ENCODE measurements around the gene RRP9. TPM values are rescaled to one million over a fixed set of nuclear protein-coding genes. Genes with fewer than 3 reads are reported as not detected.

RRP9 gene
- polyA plus RNA-seq, 1 donor from 2014 or later: 26.8 TPM

GRCh38 chr3:51894939-51895338 lies 46.8 kb downstream of the RRP9 start:
- Histone ChIP-seq H3K4me2 (ENCODE audit: low read length) (no peak overlapping the region), H3K9me3 (ENCODE audit: low read length) (no peaks in the 10 kb centered on the region), H3K4me3 (ENCODE audit: low read length) (no peak overlapping the region), H3K27ac (ENCODE audit: low read length) (no peak overlapping the region), H3K9ac (ENCODE audit: low read length) (no peak overlapping the region), H3K27me3 (ENCODE audit: insufficient read depth, low read depth, low read length) (no peaks in the 10 kb centered on the region), H3F3A (ENCODE audit: insufficient read depth, low read length, poor library complexity, severe bottlenecking) (no peaks in the 10 kb centered on the region), H3K36me3 (ENCODE audit: insufficient read depth, low read length) (no peaks in the 10 kb centered on the region), H3K79me2 (replicated peaks; ENCODE audit: insufficient read depth, low read length) (no peaks in the 10 kb centered on the region), H2AFZ (ENCODE audit: low read depth, low read length) (no peak overlapping the region), H3K9me2 (ENCODE audit: insufficient read depth, low read length) (no peaks in the 10 kb centered on the region), H4K20me1 (ENCODE audit: insufficient read depth) (no peaks in the 10 kb centered on the region)
- TF ChIP-seq EZH2 (IDR thresholded peaks at IDR 0.05; ENCODE audit: borderline replicate concordance, insufficient read depth, low read length, poor library complexity, severe bottlenecking): no peak

GRCh38 chr3:51894391-51894790 lies 47.3 kb downstream of the RRP9 start:
- Histone ChIP-seq H3F3A (ENCODE audit: insufficient read depth, low read length, poor library complexity, severe bottlenecking) (no peaks in the 10 kb centered on the region), H2AFZ (ENCODE audit: low read depth, low read length) (no peak overlapping the region), H3K79me2 (replicated peaks; ENCODE audit: insufficient read depth, low read length) (no peaks in the 10 kb centered on the region), H3K4me2 (ENCODE audit: low read length) (no peak overlapping the region), H3K9ac (ENCODE audit: low read length) (no peak overlapping the region), H3K36me3 (ENCODE audit: insufficient read depth, low read length) (no peaks in the 10 kb centered on the region), H4K20me1 (ENCODE audit: insufficient read depth) (no peaks in the 10 kb centered on the region), H3K9me3 (ENCODE audit: low read length) (no peaks in the 10 kb centered on the region), H3K4me3 (ENCODE audit: low read length) (no peak overlapping the region), H3K27me3 (ENCODE audit: insufficient read depth, low read depth, low read length) (no peaks in the 10 kb centered on the region), H3K9me2 (ENCODE audit: insufficient read depth, low read length) (no peaks in the 10 kb centered on the region), H3K27ac (ENCODE audit: low read length) (no peak overlapping the region)
- TF ChIP-seq EP300 (conservative IDR thresholded peaks at IDR 0.05; ENCODE audit: poor library complexity, severe bottlenecking): no peak
- TF ChIP-seq CTCF (IDR thresholded peaks at IDR 0.05; ENCODE audit: poor library complexity, severe bottlenecking): no peak
- TF ChIP-seq TAF1 (IDR thresholded peaks at IDR 0.05; ENCODE audit: low read depth): no peak
- TF ChIP-seq EZH2 (IDR thresholded peaks at IDR 0.05; ENCODE audit: borderline replicate concordance, insufficient read depth, low read length, poor library complexity, severe bottlenecking): no peak
- TF ChIP-seq POLR2AphosphoS5 (IDR thresholded peaks at IDR 0.05): no peak
- no peak for TF ChIP-seq SMC3 (conservative IDR thresholded peaks at IDR 0.05; ENCODE audit: poor library complexity)
- TF ChIP-seq MXI1 (conservative IDR thresholded peaks at IDR 0.05; ENCODE audit: poor library complexity, severe bottlenecking): no peak
- no peak for TF ChIP-seq RAD21 (conservative IDR thresholded peaks at IDR 0.05)

DNA sequence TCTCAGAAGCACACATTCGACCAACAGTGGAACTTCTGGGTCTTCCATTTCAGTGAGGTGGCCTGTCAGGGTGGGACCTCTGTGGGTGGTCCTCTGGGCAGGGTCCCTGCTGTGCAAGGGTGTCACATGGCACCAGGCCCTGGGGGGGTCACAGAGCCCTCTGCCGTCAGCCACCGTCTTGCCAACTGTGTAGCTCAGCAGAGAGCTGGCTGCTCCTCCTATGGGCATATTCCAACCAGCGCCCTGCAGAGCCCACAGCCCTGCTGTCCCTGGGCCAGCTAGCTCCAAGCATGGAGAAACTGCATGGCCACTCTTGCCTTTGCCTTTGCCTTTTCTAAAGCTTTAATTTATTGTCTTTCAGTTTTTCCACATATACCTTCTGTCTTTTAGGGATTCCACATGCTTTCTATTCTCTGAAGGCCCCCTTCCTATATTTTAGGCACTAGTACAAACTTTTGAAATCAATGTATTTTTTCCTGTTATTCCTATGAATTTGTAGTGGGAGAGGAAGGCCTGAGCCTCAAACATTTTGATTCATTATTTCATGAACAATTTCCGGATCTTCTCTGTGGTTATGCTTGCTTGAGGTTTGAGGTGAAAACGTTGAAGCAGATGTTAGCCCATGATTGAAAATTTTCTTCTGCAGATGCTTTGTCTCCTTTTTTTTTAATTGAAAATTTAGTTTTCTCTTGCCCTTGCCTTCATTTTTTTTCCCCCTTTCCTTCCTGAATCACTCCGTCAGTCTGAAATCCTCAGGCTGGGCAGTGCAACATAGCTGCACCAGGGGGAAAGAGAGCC lies 50.3 kb downstream of the RRP9 start:
- Histone ChIP-seq H3K27ac (ENCODE audit: low read length) (no peak overlapping the region), H3K9me3 (ENCODE audit: low read length) (no peaks in the 10 kb centered on the region), H3K79me2 (replicated peaks; ENCODE audit: insufficient read depth, low read length) (no peaks in the 10 kb centered on the region), H3K36me3 (ENCODE audit: insufficient read depth, low read length) (no peaks in the 10 kb centered on the region), H3K27me3 (ENCODE audit: insufficient read depth, low read depth, low read length) (no peaks in the 10 kb centered on the region), H3K4me3 (ENCODE audit: low read length) (no peak overlapping the region), H3K9me2 (ENCODE audit: insufficient read depth, low read length) (no peaks in the 10 kb centered on the region), H4K20me1 (ENCODE audit: insufficient read depth) (no peaks in the 10 kb centered on the region), H3K4me2 (ENCODE audit: low read length) (no peak overlapping the region), H3K9ac (ENCODE audit: low read length) (no peak overlapping the region), H2AFZ (ENCODE audit: low read depth, low read length) (no peak overlapping the region), H3F3A (ENCODE audit: insufficient read depth, low read length, poor library complexity, severe bottlenecking) (no peaks in the 10 kb centered on the region)
- TF ChIP-seq EZH2 (IDR thresholded peaks at IDR 0.05; ENCODE audit: borderline replicate concordance, insufficient read depth, low read length, poor library complexity, severe bottlenecking) (no peak), POLR2AphosphoS5 (IDR thresholded peaks at IDR 0.05) (no peak), RAD21 (conservative IDR thresholded peaks at IDR 0.05) (no peak), EP300 (conservative IDR thresholded peaks at IDR 0.05; ENCODE audit: poor library complexity, severe bottlenecking) (no peak)
